ENCODE results near the gene ERLEC1. TPM values are rescaled to one million over a fixed set of nuclear protein-coding genes. Genes with fewer than 3 reads are reported as not detected.
"Not testable (repeated sequence)": the region's sequence is repeated elsewhere in the genome, so short reads cannot be mapped to it uniquely, and the experiment has no call there.

The ERLEC1 gene
- total RNA-seq, 1 donor = 95.2 TPM

DNA sequence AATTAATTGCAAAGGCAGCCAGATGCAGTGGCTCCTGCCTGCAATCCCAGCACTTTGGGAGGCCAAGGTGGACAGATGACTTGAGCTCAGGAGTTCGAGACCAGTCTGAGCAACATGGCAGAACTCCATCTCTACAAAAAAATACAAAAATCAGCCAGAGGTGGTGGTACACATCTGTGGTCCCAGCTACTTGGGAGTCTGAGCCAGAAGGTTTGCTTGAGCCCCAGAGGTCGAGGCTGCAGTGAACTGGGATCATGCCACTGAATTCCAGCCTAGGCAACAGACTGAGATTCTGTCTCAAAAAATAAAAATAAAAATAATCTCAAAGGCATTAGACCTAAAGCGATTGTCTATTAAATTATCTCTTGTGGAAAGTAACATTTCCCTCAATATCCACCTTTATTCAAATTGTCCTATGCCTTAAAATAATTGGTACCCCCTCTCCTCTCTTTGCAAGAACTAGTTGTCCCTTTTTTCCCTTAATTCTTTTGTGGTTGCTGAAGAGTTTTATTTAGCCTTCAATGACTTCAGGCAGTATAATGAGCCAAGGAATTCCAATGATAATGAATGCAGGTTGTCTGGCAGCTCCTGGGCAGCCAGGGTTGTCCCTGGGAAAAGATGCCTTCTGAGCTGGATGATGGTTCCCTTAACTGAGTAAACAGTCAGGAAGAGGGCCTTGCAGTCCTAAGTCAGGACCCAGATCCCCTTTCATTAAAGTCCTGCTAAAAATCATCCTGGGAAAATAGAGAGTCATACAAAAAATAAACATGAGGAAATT lies 40.7 kb downstream of the ERLEC1 start:
- H3K36me3 ChIP-seq (ENCODE audit: insufficient read depth, low read length) = no peaks in the 10 kb centered on the region
- no peaks in the 10 kb centered on the region for H3K79me2 ChIP-seq (ENCODE audit: insufficient read depth, low read length)
- no peaks in the 10 kb centered on the region for H3K9me3 ChIP-seq (ENCODE audit: low read depth, low read length)
- no peak for DNase-seq (ENCODE audit: insufficient read length, low spot score, missing footprints)
- no peak overlapping the region for H3K4me2 ChIP-seq (ENCODE audit: insufficient read depth, low read length)
- no peaks in the 10 kb centered on the region for H3K4me1 ChIP-seq (ENCODE audit: insufficient read depth, low read length)
- H3K4me3 ChIP-seq (ENCODE audit: insufficient read depth, low read length) = no peak overlapping the region
- TF ChIP-seq, protein P1, sequence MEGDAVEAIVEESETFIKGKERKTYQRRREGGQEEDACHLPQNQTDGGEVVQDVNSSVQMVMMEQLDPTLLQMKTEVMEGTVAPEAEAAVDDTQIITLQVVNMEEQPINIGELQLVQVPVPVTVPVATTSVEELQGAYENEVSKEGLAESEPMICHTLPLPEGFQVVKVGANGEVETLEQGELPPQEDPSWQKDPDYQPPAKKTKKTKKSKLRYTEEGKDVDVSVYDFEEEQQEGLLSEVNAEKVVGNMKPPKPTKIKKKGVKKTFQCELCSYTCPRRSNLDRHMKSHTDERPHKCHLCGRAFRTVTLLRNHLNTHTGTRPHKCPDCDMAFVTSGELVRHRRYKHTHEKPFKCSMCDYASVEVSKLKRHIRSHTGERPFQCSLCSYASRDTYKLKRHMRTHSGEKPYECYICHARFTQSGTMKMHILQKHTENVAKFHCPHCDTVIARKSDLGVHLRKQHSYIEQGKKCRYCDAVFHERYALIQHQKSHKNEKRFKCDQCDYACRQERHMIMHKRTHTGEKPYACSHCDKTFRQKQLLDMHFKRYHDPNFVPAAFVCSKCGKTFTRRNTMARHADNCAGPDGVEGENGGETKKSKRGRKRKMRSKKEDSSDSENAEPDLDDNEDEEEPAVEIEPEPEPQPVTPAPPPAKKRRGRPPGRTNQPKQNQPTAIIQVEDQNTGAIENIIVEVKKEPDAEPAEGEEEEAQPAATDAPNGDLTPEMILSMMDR (IDR thresholded peaks at IDR 0.05; ENCODE audit: extremely low read depth, low read depth, low read length) = no peak
- H3K27me3 ChIP-seq (ENCODE audit: insufficient read depth, low read length) = no peaks in the 10 kb centered on the region
- H4K20me1 ChIP-seq (ENCODE audit: insufficient read depth, low read length) = no peaks in the 10 kb centered on the region
- no peak overlapping the region for H2AFZ ChIP-seq (ENCODE audit: low read length)
- no peak overlapping the region for H3K27ac ChIP-seq (ENCODE audit: low read depth, low read length)

DNA sequence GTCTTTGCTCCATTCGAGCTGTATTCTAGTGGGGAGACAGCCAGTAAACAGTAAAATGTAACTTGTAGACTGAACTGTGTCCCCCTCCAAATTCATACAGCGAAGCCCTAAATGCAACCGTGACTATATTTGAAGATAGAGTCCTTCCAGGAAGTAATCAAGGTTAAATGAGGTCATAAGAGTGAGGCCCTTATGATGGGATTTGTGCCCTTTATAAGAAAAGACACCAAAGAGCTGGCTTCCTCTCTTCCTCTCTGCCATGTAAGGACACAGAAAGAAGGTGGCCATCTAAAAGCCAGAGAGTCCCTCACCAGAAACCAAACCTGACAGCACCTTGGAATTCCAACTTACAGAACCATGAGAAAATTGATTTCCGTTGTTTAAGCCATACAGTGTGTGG lies 41.5 kb downstream of the ERLEC1 start:
- no peaks in the 10 kb centered on the region for H3K79me2 ChIP-seq (ENCODE audit: insufficient read depth, low read length)
- H3K36me3 ChIP-seq (ENCODE audit: insufficient read depth, low read length) = no peaks in the 10 kb centered on the region
- H3K27me3 ChIP-seq (ENCODE audit: insufficient read depth, low read length) = no peaks in the 10 kb centered on the region
- no peak overlapping the region for H3K4me3 ChIP-seq (ENCODE audit: insufficient read depth, low read length)
- H3K9me3 ChIP-seq (ENCODE audit: low read depth, low read length) = no peaks in the 10 kb centered on the region
- no peak overlapping the region for H2AFZ ChIP-seq (ENCODE audit: low read length)
- no peaks in the 10 kb centered on the region for H4K20me1 ChIP-seq (ENCODE audit: insufficient read depth, low read length)
- TF ChIP-seq, protein P1 (IDR thresholded peaks at IDR 0.05; ENCODE audit: extremely low read depth, low read depth, low read length) = no peak
- no peaks in the 10 kb centered on the region for H3K4me1 ChIP-seq (ENCODE audit: insufficient read depth, low read length)
- no peak overlapping the region for H3K27ac ChIP-seq (ENCODE audit: low read depth, low read length)
- no peak overlapping the region for H3K4me2 ChIP-seq (ENCODE audit: insufficient read depth, low read length)
- DNase-seq (ENCODE audit: insufficient read length, low spot score, missing footprints) = no peak

DNA sequence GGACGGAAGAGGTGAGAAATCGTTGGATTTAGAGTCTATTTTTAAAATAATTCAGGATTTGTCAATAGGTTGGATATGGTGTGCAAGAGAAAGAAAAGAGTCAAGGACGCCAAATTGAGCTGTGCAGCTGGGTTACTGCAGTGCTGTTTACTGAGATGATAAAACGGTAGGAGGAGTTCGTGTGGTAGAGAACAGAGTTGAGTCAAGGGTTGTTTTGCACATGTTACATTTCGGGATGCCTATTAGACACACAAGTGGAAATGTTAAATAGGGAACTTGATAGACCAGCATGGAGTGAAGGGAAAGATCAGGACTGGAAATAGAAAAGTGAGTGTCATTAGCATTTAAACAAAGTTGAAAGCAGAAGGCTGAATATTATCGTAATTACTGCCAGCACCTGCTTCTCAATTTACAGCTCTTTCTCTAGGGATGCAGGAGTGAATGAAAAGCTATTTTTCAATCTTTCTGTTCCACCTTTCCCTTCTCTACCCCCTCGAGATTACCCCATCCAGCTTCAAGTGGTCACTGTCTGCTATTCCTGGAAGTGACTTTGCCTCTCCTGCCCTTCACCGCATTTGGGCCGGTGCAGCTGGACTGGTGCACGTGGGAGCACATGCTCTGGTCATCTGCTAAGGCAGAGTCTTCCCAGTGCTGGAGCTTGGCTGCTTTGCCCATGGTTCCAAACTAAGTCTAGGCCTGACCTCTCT lies 42.6 kb downstream of the ERLEC1 start:
- H3K4me3 ChIP-seq (ENCODE audit: insufficient read depth, low read length) = no peak overlapping the region
- no peaks in the 10 kb centered on the region for H4K20me1 ChIP-seq (ENCODE audit: insufficient read depth, low read length)
- H3K27ac ChIP-seq (ENCODE audit: low read depth, low read length) = no peak overlapping the region
- no peak for DNase-seq (ENCODE audit: insufficient read length, low spot score, missing footprints)
- no peaks in the 10 kb centered on the region for H3K79me2 ChIP-seq (ENCODE audit: insufficient read depth, low read length)
- TF ChIP-seq, protein P1 (IDR thresholded peaks at IDR 0.05; ENCODE audit: extremely low read depth, low read depth, low read length) = no peak
- no peaks in the 10 kb centered on the region for H3K36me3 ChIP-seq (ENCODE audit: insufficient read depth, low read length)
- H3K4me2 ChIP-seq (ENCODE audit: insufficient read depth, low read length) = no peak overlapping the region
- H2AFZ ChIP-seq (ENCODE audit: low read length) = no peak overlapping the region
- no peaks in the 10 kb centered on the region for H3K27me3 ChIP-seq (ENCODE audit: insufficient read depth, low read length)
- H3K9me3 ChIP-seq (ENCODE audit: low read depth, low read length) = no peaks in the 10 kb centered on the region
- H3K4me1 ChIP-seq (ENCODE audit: insufficient read depth, low read length) = no peaks in the 10 kb centered on the region

DNA sequence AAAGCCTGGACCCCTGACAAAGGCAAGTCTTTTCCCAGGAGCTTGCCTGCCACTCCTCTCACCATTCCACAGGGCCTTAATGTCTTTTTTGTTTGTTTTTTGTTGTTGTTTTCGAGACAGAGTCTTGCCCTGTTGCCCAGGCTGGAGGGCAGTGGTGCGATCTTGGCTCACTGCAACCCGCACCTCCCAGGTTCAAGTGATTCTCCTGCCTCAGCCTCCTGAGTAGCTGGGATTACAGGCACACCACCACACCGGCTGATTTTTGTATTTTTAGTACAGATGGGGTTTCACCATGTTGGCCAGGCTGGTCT lies 43.1 kb downstream of the ERLEC1 start:
- not testable (repeated sequence) for H3K4me2 ChIP-seq (ENCODE audit: insufficient read depth, low read length); H2AFZ ChIP-seq (ENCODE audit: low read length); H3K36me3 ChIP-seq (ENCODE audit: insufficient read depth, low read length); H3K4me1 ChIP-seq (ENCODE audit: insufficient read depth, low read length); H3K27ac ChIP-seq (ENCODE audit: low read depth, low read length); H3K9me3 ChIP-seq (ENCODE audit: low read depth, low read length); H3K79me2 ChIP-seq (ENCODE audit: insufficient read depth, low read length); H3K27me3 ChIP-seq (ENCODE audit: insufficient read depth, low read length); DNase-seq (ENCODE audit: insufficient read length, low spot score, missing footprints); H3K4me3 ChIP-seq (ENCODE audit: insufficient read depth, low read length); H4K20me1 ChIP-seq (ENCODE audit: insufficient read depth, low read length)

Measured in osteoblast (primary cell).